H9 (cell line): Measurements from ENCODE around the gene SNTG2. TPM values are rescaled to one million over a fixed set of nuclear protein-coding genes. Genes with fewer than 3 reads are reported as not detected.

Experiments
- DNase-seq: peaks from one replicate; pipeline ENCODE4 v3.0.0-alpha.2; 2017
- H2AFZ ChIP-seq: one replicate; pipeline ENCODE4 v1.6.1; 2013; ENCODE audit warnings: mild to moderate bottlenecking, low read length, control low read depth, moderate library complexity
- H2AK5ac ChIP-seq: 2 replicates; pipeline ENCODE4 v1.6.1; 2013; ENCODE audit warnings: low read length, control low read depth, mixed read lengths; ENCODE audit not compliant: insufficient read length
- H2BK120ac ChIP-seq: one replicate; pipeline ENCODE4 v1.6.1; 2013; ENCODE audit warnings: low read depth, mild to moderate bottlenecking, low read length, control low read depth, inconsistent platforms; ENCODE audit not compliant: poor library complexity, severe bottlenecking
- H2BK12ac ChIP-seq: 2 replicates; pipeline ENCODE4 v1.6.1; 2013; ENCODE audit warnings: low read length, control low read depth, mixed read lengths, low read depth; ENCODE audit not compliant: insufficient read length
- H2BK15ac ChIP-seq: 2 replicates; pipeline ENCODE4 v1.6.1; 2013; ENCODE audit warnings: low read depth, low read length, control low read depth
- H2BK20ac ChIP-seq: one replicate; pipeline ENCODE4 v1.6.1; 2013; ENCODE audit warnings: low read depth, mild to moderate bottlenecking, low read length, control low read depth, inconsistent platforms; ENCODE audit not compliant: poor library complexity, severe bottlenecking
- H2BK5ac ChIP-seq: 2 replicates; pipeline ENCODE4 v1.6.1; 2013; ENCODE audit warnings: low read length, control low read depth, mixed read lengths; ENCODE audit not compliant: insufficient read length
- H3K14ac ChIP-seq: 2 replicates; pipeline ENCODE4 v1.6.1; 2013; ENCODE audit warnings: low read length, control low read depth; ENCODE audit not compliant: insufficient read depth
- H3K18ac ChIP-seq: 2 replicates; pipeline ENCODE4 v1.6.1; 2013; ENCODE audit warnings: low read depth, mild to moderate bottlenecking, mixed read lengths, low read length, control low read depth; ENCODE audit not compliant: insufficient read length
- H3K23ac ChIP-seq: 2 replicates; pipeline ENCODE4 v1.6.1; 2013; ENCODE audit warnings: low read length, control low read depth, mixed read lengths, low read depth; ENCODE audit not compliant: insufficient read length
- H3K23me2 ChIP-seq: 2 replicates; pipeline ENCODE4 v1.6.1; 2013; ENCODE audit warnings: low read depth, mild to moderate bottlenecking, mixed read lengths, low read length, control low read depth; ENCODE audit not compliant: insufficient read length, poor library complexity, severe bottlenecking
- H3K27ac ChIP-seq: 2 replicates; pipeline ENCODE4 v1.5.1; 2013; ENCODE audit warnings: low read length, control low read depth, mixed read lengths, low read depth; ENCODE audit not compliant: insufficient read length
- H3K27me3 ChIP-seq: 2 replicates; pipeline ENCODE4 v1.6.1; 2013; ENCODE audit warnings: low read length, control low read depth, inconsistent platforms; ENCODE audit not compliant: insufficient read depth
- H3K4ac ChIP-seq: 2 replicates; pipeline ENCODE4 v1.6.1; 2013; ENCODE audit warnings: low read depth, mild to moderate bottlenecking, control low read depth, inconsistent platforms, low read length, moderate library complexity
- H3K4me1 ChIP-seq: 2 replicates; pipeline ENCODE4 v1.6.1; 2013; ENCODE audit warnings: low read length, control low read depth, inconsistent platforms; ENCODE audit not compliant: insufficient read depth
- H3K4me2 ChIP-seq: 2 replicates; pipeline ENCODE4 v1.6.1; 2013; ENCODE audit warnings: low read length, control low read depth, mixed read lengths; ENCODE audit not compliant: insufficient read length, insufficient read depth
- H3K56ac ChIP-seq: 2 replicates; pipeline ENCODE4 v1.6.1; 2013; ENCODE audit warnings: low read depth, mild to moderate bottlenecking, mixed read lengths, low read length, control low read depth; ENCODE audit not compliant: insufficient read length
- H3K79me1 ChIP-seq: 2 replicates; pipeline ENCODE4 v1.6.1; 2013; ENCODE audit warnings: low read depth, mild to moderate bottlenecking, moderate library complexity, low read length, control low read depth, inconsistent platforms; ENCODE audit not compliant: insufficient read depth, poor library complexity, severe bottlenecking
- H3K79me2 ChIP-seq: 2 replicates; pipeline ENCODE4 v1.6.1; 2013; ENCODE audit warnings: low read length, control low read depth, inconsistent platforms; ENCODE audit not compliant: insufficient read depth
- H3K9ac ChIP-seq: 2 replicates; pipeline ENCODE4 v1.6.1; 2013; ENCODE audit warnings: low read length, control low read depth, mixed read lengths; ENCODE audit not compliant: insufficient read length; ENCODE audit errors: extremely low read depth
- H3K9me3 ChIP-seq: one replicate; pipeline ENCODE4 v1.6.1; 2013; ENCODE audit warnings: low read depth, low read length, inconsistent platforms; ENCODE audit not compliant: control insufficient read depth
- H3T11ph ChIP-seq: one replicate; pipeline ENCODE4 v1.6.1; 2013; ENCODE audit warnings: mild to moderate bottlenecking, low read length, control low read depth, inconsistent platforms
- H4K20me1 ChIP-seq: one replicate; pipeline ENCODE4 v1.6.1; 2013; ENCODE audit not compliant: control insufficient read depth, insufficient read length, insufficient read depth
- H4K5ac ChIP-seq: 2 replicates; pipeline ENCODE4 v1.6.1; 2013; ENCODE audit warnings: low read depth, mild to moderate bottlenecking, mixed read lengths, low read length, control low read depth; ENCODE audit not compliant: insufficient read length
- H4K8ac ChIP-seq: replicated peaks from 2 replicates; pipeline ENCODE4 v1.6.1; 2013; ENCODE audit warnings: low read length, control low read depth, mixed read lengths, low read depth; ENCODE audit not compliant: insufficient read length
- H4K91ac ChIP-seq: 2 replicates; pipeline ENCODE4 v1.6.1; 2013; ENCODE audit warnings: low read depth, mild to moderate bottlenecking, moderate library complexity, mixed read lengths, low read length, control low read depth; ENCODE audit not compliant: insufficient read length
- H3K27ac Mint-ChIP-seq, 3 experiments: 2 replicates in 2 of 3; 3 replicates in 1 of 3; pipeline ENCODE4 v1.8.0; 2020 to 2021; ENCODE audit warnings: mixed read lengths in 3 of 3, mild to moderate bottlenecking in 1 of 3, moderate library complexity in 1 of 3
- H3K27me3 Mint-ChIP-seq: 2 replicates; pipeline ENCODE4 v1.8.0; 2021; ENCODE audit warnings: low read depth, mild to moderate bottlenecking, moderate library complexity, mixed read lengths
- H3K36me3 Mint-ChIP-seq, 3 experiments: 2 replicates in 2 of 3; 3 replicates in 1 of 3; pipeline ENCODE4 v1.8.0; 2020 to 2021; ENCODE audit warnings: low read depth in 3 of 3, mixed read lengths in 3 of 3; ENCODE audit not compliant: insufficient read depth in 1 of 3
- H3K4me1 Mint-ChIP-seq, 2 experiments: 2 replicates each; pipeline ENCODE4 v1.8.0; 2020; ENCODE audit warnings: mixed read lengths in 2 of 2
- H3K4me3 Mint-ChIP-seq, 2 experiments: 2 replicates in 1 of 2; 3 replicates in 1 of 2; pipeline ENCODE4 v1.8.0; 2020 to 2021; ENCODE audit warnings: mild to moderate bottlenecking in 2 of 2, mixed read lengths in 2 of 2, moderate library complexity in 1 of 2
- H3K9me3 Mint-ChIP-seq, 2 experiments: 2 replicates in 1 of 2; 3 replicates in 1 of 2; pipeline ENCODE4 v1.8.0; 2020; ENCODE audit warnings: mild to moderate bottlenecking in 2 of 2, mixed read lengths in 2 of 2, moderate library complexity in 1 of 2
- CTCF ChIP-seq: fragments of 200-600 bp; sonication (generic); conservative IDR thresholded peaks from 3 replicates; pipeline ENCODE4 v1.8.0; 2021; ENCODE audit warnings: antibody characterized with exemption, mild to moderate bottlenecking
- WGBS: extraction: QIAGEN DNeasy Blood & Tissue Kit; methylation state at CpG from one replicate; pipeline ENCODE4 v1.1.7; 2013; ENCODE audit warnings: missing lambda C conversion rate, low lambda C conversion rate, mixed read lengths; ENCODE audit not compliant: insufficient read length; ENCODE audit errors: extremely low coverage; 5-methylcytosine and 5-hydroxymethylcytosine counted together
- total RNA-seq: library from RNA; stranded (reverse); gene quantifications from 2 replicates; pipeline ENCODE4 v1.2.1, GENCODE V29; 2021

The SNTG2 gene
- total RNA-seq, 1 experiment from 2014 or later, result 13.2 TPM

GRCh38 chr2:1272835-1273234 is 322.2 kb downstream of the SNTG2 start:
- no peak overlapping the region for H2AK5ac ChIP-seq
- DNase-seq, result no peak
- no peak overlapping the region for H3K27ac ChIP-seq
- H3K23ac ChIP-seq, result no peak overlapping the region
- H3K79me2 ChIP-seq, result no peaks in the 10 kb centered on the region
- H3T11ph ChIP-seq, result no peak overlapping the region
- no peak overlapping the region for H3K9ac ChIP-seq
- no peak overlapping the region for H3K27ac Mint-ChIP-seq
- H3K27me3 Mint-ChIP-seq, result peaks cover 12% of the 10 kb centered on the region
- no peak overlapping the region for H3K56ac ChIP-seq
- no peak overlapping the region for H3K4me3 Mint-ChIP-seq
- H2BK20ac ChIP-seq, result no peak overlapping the region
- H3K4me1 Mint-ChIP-seq, result no peaks in the 10 kb centered on the region
- H3K4me1 ChIP-seq, result no peaks in the 10 kb centered on the region
- H2BK12ac ChIP-seq, result no peak overlapping the region
- H2BK5ac ChIP-seq, result no peak overlapping the region
- H3K36me3 Mint-ChIP-seq, result peaks cover 6 to 13% (median 13%) of the 10 kb centered on the region in 3 experiments; a peak in 6 of 7 replicates
- H2BK15ac ChIP-seq, result no peak overlapping the region
- no CpG with 5 or more reads among the region's 18 CpGs for WGBS
- no peak overlapping the region for H4K91ac ChIP-seq
- no peak overlapping the region for H3K4ac ChIP-seq
- no peak overlapping the region for H2AFZ ChIP-seq
- no peaks in the 10 kb centered on the region for H3K79me1 ChIP-seq
- no peak overlapping the region for H4K5ac ChIP-seq
- no peak overlapping the region for H3K4me2 ChIP-seq
- no peaks in the 10 kb centered on the region for H4K20me1 ChIP-seq
- H3K23me2 ChIP-seq, result no peaks in the 10 kb centered on the region
- no peak for TF ChIP-seq CTCF
- no peaks in the 10 kb centered on the region; the same call in 1 of the 2 replicates for H3K27me3 ChIP-seq
- peak overlapping the region; percentile 47 for H3K18ac ChIP-seq
- peaks cover 13% of the 10 kb centered on the region for H3K9me3 ChIP-seq
- peaks cover 19 to 24% of the 10 kb centered on the region in 2 experiments; a peak in 3 of 5 replicates for H3K9me3 Mint-ChIP-seq
- no peak overlapping the region for H3K14ac ChIP-seq
- no peak overlapping the region for H4K8ac ChIP-seq
- no peak overlapping the region for H2BK120ac ChIP-seq
